ENCODE measurements around the gene ZNF239. TPM values are rescaled to one million over a fixed set of nuclear protein-coding genes. Genes with fewer than 3 reads are reported as not detected.
"Not testable (repeated sequence)": the region's sequence is repeated elsewhere in the genome, so short reads cannot be mapped to it uniquely, and the experiment has no call there.

The ZNF239 gene
- total RNA-seq, 1 donor from 2014 or later: 9.4 TPM

DNA sequence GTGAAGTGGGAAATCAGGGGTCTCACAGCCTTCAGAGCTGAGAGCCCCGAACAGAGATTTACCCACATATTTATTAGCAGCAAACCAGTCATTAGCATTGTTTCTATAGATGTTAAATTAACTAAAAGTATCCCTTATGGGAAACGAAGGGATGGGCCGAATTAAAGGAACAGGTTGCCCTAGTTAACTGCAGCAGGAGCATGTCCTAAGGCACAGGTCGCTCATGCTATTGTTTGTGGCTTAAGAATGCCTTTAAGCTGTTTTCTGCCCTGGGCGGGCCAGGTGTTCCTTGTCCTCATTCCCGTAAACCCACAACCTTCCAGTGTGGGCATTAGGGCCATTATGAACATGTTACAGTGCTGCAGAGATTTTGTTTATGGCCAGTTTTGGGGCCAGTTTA lies 27.2 kb upstream of the ZNF239 start:
- not testable (repeated sequence) for H3K4me1 ChIP-seq (ENCODE audit: control insufficient read depth in 3 of 3, insufficient read depth in 3 of 3, low read length in 3 of 3); H3K9me3 ChIP-seq (ENCODE audit: control insufficient read depth in 3 of 3, low read length in 3 of 3); H3K4me3 ChIP-seq (ENCODE audit: low read length in 3 of 3); H3K9ac ChIP-seq (ENCODE audit: low read depth in 1 of 3, low read length in 3 of 3); H3K27me3 ChIP-seq (ENCODE audit: control insufficient read depth in 3 of 3, insufficient read depth in 3 of 3, low read length in 3 of 3); H3K27ac ChIP-seq (ENCODE audit: low read depth, low read length); H3K36me3 ChIP-seq (ENCODE audit: control insufficient read depth in 3 of 3, insufficient read depth in 3 of 3, low read length in 3 of 3)

GRCh38 chr10:43599333-43599732 lies 24.9 kb upstream of the ZNF239 start:
- no peak overlapping the region for H3K27ac ChIP-seq (ENCODE audit: low read depth, low read length)
- H3K27me3 ChIP-seq (ENCODE audit: control insufficient read depth in 3 of 3, insufficient read depth in 3 of 3, low read length in 3 of 3): no peaks in the 10 kb centered on the region
- H3K9me3 ChIP-seq (ENCODE audit: control insufficient read depth in 3 of 3, low read length in 3 of 3): no peaks in the 10 kb centered on the region
- no peak overlapping the region for H3K4me3 ChIP-seq (ENCODE audit: low read length in 3 of 3)
- no peak overlapping the region for H3K9ac ChIP-seq (ENCODE audit: low read depth in 1 of 3, low read length in 3 of 3)
- peaks cover 4 to 18% (median 9%) of the 10 kb centered on the region in 3 donors for H3K4me1 ChIP-seq (ENCODE audit: control insufficient read depth in 3 of 3, insufficient read depth in 3 of 3, low read length in 3 of 3)
- H3K36me3 ChIP-seq (ENCODE audit: control insufficient read depth in 3 of 3, insufficient read depth in 3 of 3, low read length in 3 of 3): no peaks in the 10 kb centered on the region

- no peaks in the 10 kb centered on the region for H3K27me3 ChIP-seq (ENCODE audit: control insufficient read depth in 3 of 3, insufficient read depth in 3 of 3, low read length in 3 of 3)
- no peak overlapping the region for H3K4me3 ChIP-seq (ENCODE audit: low read length in 3 of 3)
- H3K9me3 ChIP-seq (ENCODE audit: control insufficient read depth in 3 of 3, low read length in 3 of 3): no peaks in the 10 kb centered on the region
- H3K27ac ChIP-seq (ENCODE audit: low read depth, low read length): no peak overlapping the region
- peaks cover 4 to 18% (median 9%) of the 10 kb centered on the region in 3 donors for H3K4me1 ChIP-seq (ENCODE audit: control insufficient read depth in 3 of 3, insufficient read depth in 3 of 3, low read length in 3 of 3)
- no peaks in the 10 kb centered on the region for H3K36me3 ChIP-seq (ENCODE audit: control insufficient read depth in 3 of 3, insufficient read depth in 3 of 3, low read length in 3 of 3)
- H3K9ac ChIP-seq (ENCODE audit: low read depth in 1 of 3, low read length in 3 of 3): no peak overlapping the region
These were observed 24.0 kb upstream of the ZNF239 start for GRCh38 chr10:43598446-43598845.

- H3K27me3 ChIP-seq (ENCODE audit: control insufficient read depth in 3 of 3, insufficient read depth in 3 of 3, low read length in 3 of 3): no peaks in the 10 kb centered on the region
- no peaks in the 10 kb centered on the region for H3K36me3 ChIP-seq (ENCODE audit: control insufficient read depth in 3 of 3, insufficient read depth in 3 of 3, low read length in 3 of 3)
- H3K9ac ChIP-seq (ENCODE audit: low read depth in 1 of 3, low read length in 3 of 3): no peak overlapping the region
- no peaks in the 10 kb centered on the region for H3K9me3 ChIP-seq (ENCODE audit: control insufficient read depth in 3 of 3, low read length in 3 of 3)
- no peak overlapping the region for H3K4me3 ChIP-seq (ENCODE audit: low read length in 3 of 3)
- no peak overlapping the region for H3K27ac ChIP-seq (ENCODE audit: low read depth, low read length)
- H3K4me1 ChIP-seq (ENCODE audit: control insufficient read depth in 3 of 3, insufficient read depth in 3 of 3, low read length in 3 of 3): peaks cover 4 to 18% (median 9%) of the 10 kb centered on the region in 3 donors
These were observed 22.1 kb upstream of the ZNF239 start for GRCh38 chr10:43596546-43596945.

DNA sequence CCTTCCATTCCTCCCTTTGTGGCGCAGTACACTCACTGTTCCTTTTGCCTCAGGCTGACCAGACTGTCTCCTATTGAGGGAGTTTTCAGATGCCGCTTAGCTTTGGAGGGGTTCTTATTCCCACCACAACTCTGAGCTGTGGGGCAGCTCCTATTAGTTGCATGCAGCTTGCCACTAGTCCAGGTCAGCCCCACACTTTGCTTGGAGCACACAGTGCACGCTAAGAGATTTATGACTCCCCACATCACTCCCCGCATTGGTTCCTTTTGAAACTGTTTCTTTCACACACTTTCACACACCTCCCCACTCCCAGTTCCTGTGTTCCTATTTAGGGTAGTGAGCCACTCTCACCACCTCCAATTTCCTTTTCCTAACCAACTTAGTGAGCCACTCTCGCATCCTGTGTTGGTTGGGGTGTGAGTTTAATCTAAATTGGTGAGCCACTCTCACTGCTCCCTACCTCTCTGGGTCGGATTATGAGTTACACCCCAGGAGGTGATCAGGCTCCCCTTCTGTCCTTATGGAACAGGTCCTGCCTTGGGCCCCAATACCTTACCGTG lies 21.4 kb upstream of the ZNF239 start:
- no peak overlapping the region for H3K27ac ChIP-seq (ENCODE audit: low read depth, low read length)
- H3K9ac ChIP-seq (ENCODE audit: low read depth in 1 of 3, low read length in 3 of 3): peak overlapping the region in 1 of 3 donors; percentile 8
- no peaks in the 10 kb centered on the region for H3K27me3 ChIP-seq (ENCODE audit: control insufficient read depth in 3 of 3, insufficient read depth in 3 of 3, low read length in 3 of 3)
- H3K36me3 ChIP-seq (ENCODE audit: control insufficient read depth in 3 of 3, insufficient read depth in 3 of 3, low read length in 3 of 3): no peaks in the 10 kb centered on the region
- no peak overlapping the region for H3K4me3 ChIP-seq (ENCODE audit: low read length in 3 of 3)
- peaks cover 4 to 18% (median 9%) of the 10 kb centered on the region in 3 donors for H3K4me1 ChIP-seq (ENCODE audit: control insufficient read depth in 3 of 3, insufficient read depth in 3 of 3, low read length in 3 of 3)
- H3K9me3 ChIP-seq (ENCODE audit: control insufficient read depth in 3 of 3, low read length in 3 of 3): no peaks in the 10 kb centered on the region

- Histone ChIP-seq H3K27ac (ENCODE audit: low read depth, low read length) (no peak overlapping the region), H3K9me3 (ENCODE audit: control insufficient read depth in 3 of 3, low read length in 3 of 3) (no peaks in the 10 kb centered on the region), H3K36me3 (ENCODE audit: control insufficient read depth in 3 of 3, insufficient read depth in 3 of 3, low read length in 3 of 3) (no peaks in the 10 kb centered on the region), H3K27me3 (ENCODE audit: control insufficient read depth in 3 of 3, insufficient read depth in 3 of 3, low read length in 3 of 3) (no peaks in the 10 kb centered on the region), H3K4me1 (ENCODE audit: control insufficient read depth in 3 of 3, insufficient read depth in 3 of 3, low read length in 3 of 3) (peaks cover 4 to 18% (median 9%) of the 10 kb centered on the region in 3 donors), H3K9ac (ENCODE audit: low read depth in 1 of 3, low read length in 3 of 3) (peak overlapping the region in 2 of 3 donors; percentile 2 to 47), H3K4me3 (ENCODE audit: low read length in 3 of 3) (peak overlapping the region; percentile 49 to 59 (median 58))
These were observed 20.7 kb upstream of the ZNF239 start for GRCh38 chr10:43594944-43595589.

DNA sequence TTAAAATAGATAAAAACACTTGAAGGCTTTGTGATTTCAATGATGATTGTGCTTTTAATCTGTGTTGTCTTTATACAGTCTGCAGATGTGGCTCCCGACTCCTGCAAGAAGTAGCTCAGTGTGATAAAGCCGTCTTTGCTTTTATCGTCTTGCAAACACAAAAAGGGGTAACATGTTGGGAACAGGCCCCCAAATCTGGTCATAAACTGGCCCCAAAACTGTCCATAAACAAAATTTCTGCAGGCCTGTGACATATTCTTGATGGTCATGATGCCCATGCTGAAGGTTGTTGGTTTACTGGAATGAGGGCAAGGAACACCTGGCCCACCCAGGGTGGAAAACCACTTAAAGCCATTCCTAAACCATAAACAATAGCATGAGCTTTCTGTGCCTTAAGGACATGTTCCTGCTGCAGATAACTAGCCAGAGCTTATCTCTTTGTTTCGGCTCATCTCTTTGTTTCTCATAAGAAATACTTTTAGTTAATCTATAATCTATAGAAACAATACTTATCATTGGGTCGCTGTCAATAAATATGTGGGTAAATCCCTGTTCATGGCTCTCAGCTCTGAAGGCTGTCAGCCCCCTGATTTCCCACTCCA lies 17.0 kb upstream of the ZNF239 start:
- Histone ChIP-seq H3K4me1 (ENCODE audit: control insufficient read depth in 3 of 3, insufficient read depth in 3 of 3, low read length in 3 of 3) (peaks cover 4 to 17% (median 9%) of the 10 kb centered on the region in 3 donors), H3K27ac (ENCODE audit: low read depth, low read length) (no peak overlapping the region), H3K36me3 (ENCODE audit: control insufficient read depth in 3 of 3, insufficient read depth in 3 of 3, low read length in 3 of 3) (no peaks in the 10 kb centered on the region), H3K9ac (ENCODE audit: low read depth in 1 of 3, low read length in 3 of 3) (no peak overlapping the region), H3K9me3 (ENCODE audit: control insufficient read depth in 3 of 3, low read length in 3 of 3) (no peaks in the 10 kb centered on the region), H3K27me3 (ENCODE audit: control insufficient read depth in 3 of 3, insufficient read depth in 3 of 3, low read length in 3 of 3) (no peaks in the 10 kb centered on the region), H3K4me3 (ENCODE audit: low read length in 3 of 3) (no peak overlapping the region)

- not testable (repeated sequence) for H3K27me3 ChIP-seq (ENCODE audit: control insufficient read depth in 3 of 3, insufficient read depth in 3 of 3, low read length in 3 of 3); H3K4me3 ChIP-seq (ENCODE audit: low read length in 3 of 3); H3K36me3 ChIP-seq (ENCODE audit: control insufficient read depth in 3 of 3, insufficient read depth in 3 of 3, low read length in 3 of 3); H3K9me3 ChIP-seq (ENCODE audit: control insufficient read depth in 3 of 3, low read length in 3 of 3); H3K4me1 ChIP-seq (ENCODE audit: control insufficient read depth in 3 of 3, insufficient read depth in 3 of 3, low read length in 3 of 3); H3K27ac ChIP-seq (ENCODE audit: low read depth, low read length); H3K9ac ChIP-seq (ENCODE audit: low read depth in 1 of 3, low read length in 3 of 3)
These were observed 12.3 kb upstream of the ZNF239 start for GRCh38 chr10:43586730-43587115.

GRCh38 chr10:43585981-43586729 lies 11.7 kb upstream of the ZNF239 start:
- Histone ChIP-seq H3K4me3 (ENCODE audit: low read length in 3 of 3) (no peak overlapping the region), H3K36me3 (ENCODE audit: control insufficient read depth in 3 of 3, insufficient read depth in 3 of 3, low read length in 3 of 3) (no peaks in the 10 kb centered on the region), H3K4me1 (ENCODE audit: control insufficient read depth in 3 of 3, insufficient read depth in 3 of 3, low read length in 3 of 3) (no peaks in the 10 kb centered on the region), H3K27ac (ENCODE audit: low read depth, low read length) (no peak overlapping the region), H3K27me3 (ENCODE audit: control insufficient read depth in 3 of 3, insufficient read depth in 3 of 3, low read length in 3 of 3) (no peaks in the 10 kb centered on the region), H3K9ac (ENCODE audit: low read depth in 1 of 3, low read length in 3 of 3) (no peak overlapping the region), H3K9me3 (ENCODE audit: control insufficient read depth in 3 of 3, low read length in 3 of 3) (no peaks in the 10 kb centered on the region)

DNA sequence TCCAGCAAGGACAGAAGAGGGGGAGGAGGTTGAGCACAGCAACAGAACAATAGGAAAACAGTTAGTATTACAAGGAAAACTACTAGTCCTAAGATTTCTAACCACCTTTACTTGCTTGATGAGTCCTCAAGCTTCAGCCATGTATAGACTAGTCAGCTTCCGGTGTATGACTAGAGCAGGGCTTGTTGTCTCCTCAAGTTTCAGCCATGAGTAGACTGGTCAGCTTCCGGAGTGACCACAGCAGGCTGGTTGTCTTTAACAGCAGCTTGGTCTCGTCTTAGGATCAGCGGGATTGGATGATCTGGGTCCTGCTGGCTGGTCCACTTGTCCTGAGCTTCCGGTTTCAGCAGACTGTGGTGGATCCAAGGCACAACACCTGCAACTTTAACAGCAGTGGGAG lies 10.6 kb upstream of the ZNF239 start:
- H3K4me1 ChIP-seq (ENCODE audit: control insufficient read depth in 3 of 3, insufficient read depth in 3 of 3, low read length in 3 of 3): no peaks in the 10 kb centered on the region
- H3K9ac ChIP-seq (ENCODE audit: low read depth in 1 of 3, low read length in 3 of 3): no peak overlapping the region
- no peak overlapping the region for H3K27ac ChIP-seq (ENCODE audit: low read depth, low read length)
- no peak overlapping the region for H3K4me3 ChIP-seq (ENCODE audit: low read length in 3 of 3)
- no peaks in the 10 kb centered on the region for H3K27me3 ChIP-seq (ENCODE audit: control insufficient read depth in 3 of 3, insufficient read depth in 3 of 3, low read length in 3 of 3)
- H3K9me3 ChIP-seq (ENCODE audit: control insufficient read depth in 3 of 3, low read length in 3 of 3): no peaks in the 10 kb centered on the region
- no peaks in the 10 kb centered on the region for H3K36me3 ChIP-seq (ENCODE audit: control insufficient read depth in 3 of 3, insufficient read depth in 3 of 3, low read length in 3 of 3)

All from skeletal muscle tissue (tissue), 4 donors.